Measurements from ENCODE around the gene SMAP1.

The SMAP1 gene

GRCh38 chr6:70884074-70884983 lies 216.6 kb downstream of the SMAP1 start:
- DNase-seq (ENCODE audit: low read depth in 1 of 2, low spot score in 1 of 2) = peak; percentile 9 to 50

GRCh38 chr6:70886071-70886470 lies 218.4 kb downstream of the SMAP1 start:
- DNase-seq (ENCODE audit: low read depth in 1 of 2, low spot score in 1 of 2) = no peak

GRCh38 chr6:70886661-70887060 lies 219.0 kb downstream of the SMAP1 start:
- no peak for DNase-seq (ENCODE audit: low read depth in 1 of 2, low spot score in 1 of 2)

DNA sequence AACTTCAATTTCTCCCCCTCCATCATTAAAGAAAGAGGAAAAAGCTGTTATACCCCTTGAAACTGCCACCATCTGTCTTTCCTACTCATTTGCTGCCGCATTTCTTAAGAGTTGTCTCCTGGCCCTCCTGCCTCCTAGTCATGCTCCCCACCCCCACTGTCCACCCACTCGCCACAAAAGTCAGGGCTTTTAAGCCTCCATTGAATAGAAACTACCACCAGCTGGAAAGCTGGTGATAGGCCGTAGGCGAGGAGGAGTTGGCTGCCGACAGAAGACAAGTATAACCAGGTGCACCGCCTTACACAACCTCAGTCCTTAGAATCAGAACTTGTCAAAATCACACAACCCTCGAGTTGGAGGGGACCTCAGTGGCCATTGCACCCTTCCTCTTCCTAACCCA lies 221.6 kb downstream of the SMAP1 start:
- DNase-seq (ENCODE audit: low read depth in 1 of 2, low spot score in 1 of 2) = no peak

- DNase-seq (ENCODE audit: low read depth in 1 of 2, low spot score in 1 of 2) = no peak
These were observed 226.3 kb downstream of the SMAP1 start for GRCh38 chr6:70894001-70894400.

- DNase-seq (ENCODE audit: low read depth in 1 of 2, low spot score in 1 of 2) = no peak
These were observed 232.4 kb downstream of the SMAP1 start for GRCh38 chr6:70900047-70900446.

- no peak for DNase-seq (ENCODE audit: low read depth in 1 of 2, low spot score in 1 of 2)
These were observed 233.6 kb downstream of the SMAP1 start for GRCh38 chr6:70901324-70901723.

- no peak for DNase-seq (ENCODE audit: low read depth in 1 of 2, low spot score in 1 of 2)
These were observed 236.2 kb downstream of the SMAP1 start for GRCh38 chr6:70903665-70904452.

DNA sequence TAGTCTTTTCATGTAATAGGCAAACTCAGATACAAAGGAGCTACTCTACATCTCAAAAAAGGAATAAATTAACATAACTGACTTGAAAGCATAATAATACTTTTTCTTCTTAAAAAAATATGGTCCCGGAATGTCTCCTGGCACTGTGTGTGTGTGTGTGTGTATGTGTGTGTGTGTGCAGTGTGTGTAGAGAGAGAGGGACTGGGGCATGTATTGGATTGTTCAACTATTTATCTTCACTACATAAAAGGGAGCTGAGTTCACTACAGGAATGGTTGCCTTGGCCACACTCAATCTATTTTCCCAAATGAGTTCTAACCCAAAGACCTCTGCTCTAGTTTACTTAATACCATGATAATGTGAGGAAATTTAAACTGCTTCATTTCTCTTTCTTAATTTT lies 238.1 kb downstream of the SMAP1 start:
- DNase-seq (ENCODE audit: low read depth in 1 of 2, low spot score in 1 of 2) = no peak

All from activated CD4-positive, alpha-beta T cell treated with anti-CD3 and anti-CD28 coated beads, Interleukin-2, amount 50 U/mL, for 24 hours (primary cell).